Endothelial cell of umbilical vein (primary cell): ENCODE results near the gene OR13J1. TPM values are rescaled to one million over a fixed set of nuclear protein-coding genes. Genes with fewer than 3 reads are reported as not detected.

Source experiments
- BruUV-seq: library from RNA; stranded (reverse); fragments of 400-500 nt; replicated peaks from 2 replicates; lab custom pipeline; 2021; lab: Mats Ljungman, UMichigan
- CTCF ChIA-PET: fragments of 300-600, 350-600 bp; sonication (Branson Sonifier 250); formaldehyde crosslinking; loops from one replicate; lab custom pipeline; 2021; ENCODE audit warnings: antibody characterized with exemption, inconsistent platforms; lab: Charles Lee
- POLR2A ChIA-PET: fragments of 300-600, 350-600 bp; sonication (Branson Sonifier 250); formaldehyde crosslinking; loops from one replicate; lab custom pipeline; 2021; ENCODE audit warnings: antibody characterized with exemption, inconsistent platforms; lab: Charles Lee
- DNase-seq: peaks from one replicate; pipeline ENCODE4 v3.0.0-alpha.2; 2011; ENCODE audit warnings: low read depth, low spot score
- FAIRE-seq: peaks from 2 replicates; lab custom pipeline; 2011; peaks lifted over from hg19 to GRCh38; lab: Jason Lieb, UNC
- H2AFZ ChIP-seq: 2 replicates; pipeline ENCODE4 v1.6.0; 2012; ENCODE audit warnings: low read depth, low read length, control low read depth, inconsistent platforms
- H3K27ac ChIP-seq: 2 replicates; pipeline ENCODE4 v1.5.1; 2011; ENCODE audit warnings: low read depth, mild to moderate bottlenecking, control low read depth, low read length, moderate library complexity; ENCODE audit not compliant: insufficient read depth
- H3K27me3 ChIP-seq, 2 experiments: 2 replicates each; pipeline versions ENCODE4 v1.6.0 to v1.6.1; 2011; ENCODE audit warnings: low read length in 2 of 2, mixed read lengths in 1 of 2; ENCODE audit not compliant: control insufficient read depth in 2 of 2, insufficient read depth in 2 of 2
- H3K36me3 ChIP-seq, 2 experiments: 2 replicates in 1 of 2; 3 replicates in 1 of 2; pipeline ENCODE4 v1.5.1; 2011; ENCODE audit warnings: low read length in 2 of 2, mild to moderate bottlenecking in 1 of 2, moderate library complexity in 1 of 2; ENCODE audit not compliant: control insufficient read depth in 2 of 2, insufficient read depth in 2 of 2; ENCODE audit errors: extremely low read depth in 1 of 2
- H3K4me1 ChIP-seq: 3 replicates; pipeline ENCODE4 v1.5.1; 2011; ENCODE audit warnings: mild to moderate bottlenecking, low read length; ENCODE audit not compliant: control insufficient read depth, insufficient read depth; ENCODE audit errors: extremely low read depth
- H3K4me2 ChIP-seq: 2 replicates; pipeline ENCODE4 v1.6.1; 2011; ENCODE audit warnings: low read length, control low read depth, mixed read lengths; ENCODE audit not compliant: insufficient read depth
- H3K4me3 ChIP-seq, 3 experiments: fragments of 200-600 bp in 1 of 3; sonication (generic), shearing (Covaris generic) in 1 of 3; replicated peaks in 1 of 3; 2 replicates each; pipeline ENCODE4 v1.5.1; 2011 to 2016; ENCODE audit warnings: control low read depth in 3 of 3, low read length in 3 of 3, mild to moderate bottlenecking in 2 of 3, inconsistent platforms in 1 of 3, low read depth in 1 of 3, moderate library complexity in 1 of 3; ENCODE audit not compliant: insufficient read depth in 1 of 3
- H3K79me2 ChIP-seq: 2 replicates; pipeline ENCODE4 v1.6.0; 2012; ENCODE audit warnings: low read length, inconsistent platforms; ENCODE audit not compliant: control insufficient read depth, insufficient read depth
- H3K9ac ChIP-seq: replicated peaks from 2 replicates; pipeline ENCODE3; 2011; ENCODE audit warnings: low read length, control low read depth; ENCODE audit not compliant: insufficient read depth; ENCODE audit errors: extremely low read depth
- H3K9me1 ChIP-seq: replicated peaks from 3 replicates; pipeline ENCODE4 v1.6.0; 2011; ENCODE audit warnings: mild to moderate bottlenecking, low read length; ENCODE audit not compliant: control insufficient read depth, insufficient read depth; ENCODE audit errors: extremely low read depth
- H3K9me3 ChIP-seq: replicated peaks from 2 replicates; pipeline ENCODE4 v1.5.1; 2012; ENCODE audit warnings: low read length, inconsistent platforms; ENCODE audit not compliant: control insufficient read depth, insufficient read depth
- H4K20me1 ChIP-seq: replicated peaks from 2 replicates; pipeline ENCODE3; 2011; ENCODE audit warnings: mild to moderate bottlenecking, low read length; ENCODE audit not compliant: control insufficient read depth, insufficient read depth; ENCODE audit errors: extremely low read depth
- CTCF ChIP-seq, 2 donors: IDR thresholded peaks; 1 replicate in 1 of 2; 2 replicates in 1 of 2; pipeline ENCODE4 v1.5.1; 2011; ENCODE audit warnings: low read length in 2 of 2, mild to moderate bottlenecking in 2 of 2, moderate library complexity in 2 of 2, control low read depth in 1 of 2, inconsistent platforms in 1 of 2, low read depth in 1 of 2; ENCODE audit not compliant: insufficient read depth in 1 of 2; ENCODE audit errors: extremely low read depth in 1 of 2
- EZH2 ChIP-seq: IDR thresholded peaks from 2 replicates; pipeline ENCODE4 v1.6.1; 2012; ENCODE audit warnings: borderline replicate concordance, low read depth, mild to moderate bottlenecking, moderate library complexity, low read length, inconsistent platforms; ENCODE audit not compliant: severe bottlenecking
- FOS ChIP-seq: IDR thresholded peaks from 2 replicates; pipeline ENCODE4 v1.6.1; 2011; ENCODE audit warnings: mild to moderate bottlenecking, low read length, moderate library complexity, borderline replicate concordance; ENCODE audit not compliant: insufficient read depth
- GATA2 ChIP-seq: IDR thresholded peaks from 2 replicates; pipeline ENCODE4 v1.7.0; 2011; ENCODE audit warnings: low read depth, mild to moderate bottlenecking, moderate library complexity, mixed read lengths, low read length; ENCODE audit not compliant: insufficient read length, insufficient read depth
- JUN ChIP-seq: IDR thresholded peaks from 2 replicates; pipeline ENCODE4 v1.6.1; 2011; ENCODE audit warnings: borderline replicate concordance, low read depth; ENCODE audit not compliant: insufficient read length, insufficient read depth
- MAX ChIP-seq: IDR thresholded peaks from 2 replicates; pipeline ENCODE4 v1.6.1; 2011; ENCODE audit not compliant: insufficient read depth, insufficient read length
- MYC ChIP-seq: IDR thresholded peaks from one replicate; pipeline ENCODE4 v1.6.1; 2011; ENCODE audit warnings: mild to moderate bottlenecking, low read depth, low read length
- POLR2A ChIP-seq: IDR thresholded peaks from 2 replicates; pipeline ENCODE4 v1.6.1; 2012; ENCODE audit warnings: low read depth, mild to moderate bottlenecking, control low read depth, low read length
- POLR2AphosphoS5 ChIP-seq: IDR thresholded peaks from 2 replicates; pipeline ENCODE4 v1.6.1; 2012; ENCODE audit warnings: low read depth, mild to moderate bottlenecking, control low read depth, low read length, moderate library complexity; ENCODE audit not compliant: insufficient read depth
- dilution Hi-C: fragments of 300-500 bp; cut with MboI; formaldehyde crosslinking; loops from one replicate; pipeline ENCODE4 v1.15.0; 2019; ENCODE audit warnings: low sequenced_read_pairs; ENCODE audit not compliant: extremely low pct_ligation_motif_present
- intact Hi-C: fragments of 100-400 bp; cut with micrococcal nuclease; formaldehyde crosslinking; loops from one replicate; pipeline ENCODE4 v1.10.0; 2022
- polyA plus RNA-seq, 4 experiments: library from polyadenylated mRNA; depleted of rRNA in 3 of 4; stranded (reverse) in 3 of 4; unstranded in 1 of 4; fragments of >200 nt; gene quantifications; 2 replicates each; pipeline versions ENCODE4 v1.2.1 to v1.2.3, GENCODE V29; 2011 to 2012; ENCODE audit warnings: missing spikeins in 1 of 4
- total RNA-seq: library from RNA; stranded (reverse); gene quantifications from 2 replicates; pipeline ENCODE4 v1.2.3, GENCODE V29; 2021

The OR13J1 gene
- total and polyA plus RNA-seq, 2 donors (not counting 3 experiments of a cell fraction or from before 2014, with no cell fraction given), result not detected

- peak; percentile 66 for FAIRE-seq
- Histone ChIP-seq H3K9me1 (no peaks in the 10 kb centered on the region), H3K4me3 (peak overlapping the region in 2 of 3 experiments; percentile 4 to 53), H3K36me3 (no peaks in the 10 kb centered on the region), H3K27me3 (no peaks in the 10 kb centered on the region), H3K79me2 (peaks cover 39% of the 10 kb centered on the region), H3K4me2 (peak overlapping the region; percentile 63), H4K20me1 (no peaks in the 10 kb centered on the region), H3K4me1 (peaks cover 68% of the 10 kb centered on the region), H3K9ac (peak overlapping the region; percentile 77), H3K27ac (peak overlapping the region; percentile 94), H2AFZ (no peak overlapping the region), H3K9me3 (no peaks in the 10 kb centered on the region)
- dilution Hi-C loops (no loop called here), intact Hi-C loops (loop anchor here (1.0 kb wide), 1 partner anchor 84 kb away; no protein-coding TSS in a partner anchor)
- peak; percentile 86 for DNase-seq
- TF ChIP-seq MAX, result no peak
- peak; percentile 10 for TF ChIP-seq POLR2AphosphoS5
- no peak for TF ChIP-seq EZH2
- no peak for TF ChIP-seq MYC
- TF ChIP-seq CTCF (IDR thresholded peaks at IDR 0.05; ENCODE audit: extremely low read depth in 1 of 2, insufficient read depth in 1 of 2, low read depth in 1 of 2, low read length in 2 of 2), result peak; percentile 60 to 65
- TF ChIP-seq FOS, result no peak
- no peak for TF ChIP-seq JUN
- peak; percentile 21 for TF ChIP-seq GATA2
- peak; percentile 61 for TF ChIP-seq POLR2A
- ChIA-PET POLR2A (no interaction called here), CTCF (interaction anchor here (0.7 to 6.4 kb wide), 24 partner anchors 8 to 191 kb away, joined by 3 to 46 read pairs (median 5); partner anchors contain the start of genes FAM221B, HINT2, NPR2 and TMEM8B)
- TSS peak; percentile 21 for BruUV-seq
These were observed 40.6 kb upstream of the OR13J1 start for GRCh38 chr9:35910613-35911359.
